Adrenal gland (tissue), 5 donors: Measurements from ENCODE around the gene CABP2.

Source experiments
- POLR2A ChIP-seq, 2 donors: fragments of 450-650 bp; IDR thresholded peaks; one replicate each; pipeline ENCODE4 v1.6.1; 2017; ENCODE audit warnings: antibody characterized with exemption in 2 of 2, mild to moderate bottlenecking in 2 of 2, moderate library complexity in 1 of 2
- TF ChIP-seq, protein P1 (sequence below), 6 experiments: fragments of 450-650 bp in 4 of 6; fragments of 200-600 bp in 2 of 6; sonication (generic) in 1 of 6; IDR thresholded peaks; 1 replicate in 5 of 6; 2 replicates in 1 of 6; pipeline versions ENCODE4 v1.5.1 to v1.8.0; 2016 to 2021; ENCODE audit warnings: antibody characterized with exemption in 6 of 6, mild to moderate bottlenecking in 2 of 6, moderate library complexity in 1 of 6
- donor health status: DM: no; HTN: no; CAD: no.

GRCh38 chr11:67492801-67493547 is 30.3 kb downstream of the CABP2 start:
- TF ChIP-seq, protein P1, sequence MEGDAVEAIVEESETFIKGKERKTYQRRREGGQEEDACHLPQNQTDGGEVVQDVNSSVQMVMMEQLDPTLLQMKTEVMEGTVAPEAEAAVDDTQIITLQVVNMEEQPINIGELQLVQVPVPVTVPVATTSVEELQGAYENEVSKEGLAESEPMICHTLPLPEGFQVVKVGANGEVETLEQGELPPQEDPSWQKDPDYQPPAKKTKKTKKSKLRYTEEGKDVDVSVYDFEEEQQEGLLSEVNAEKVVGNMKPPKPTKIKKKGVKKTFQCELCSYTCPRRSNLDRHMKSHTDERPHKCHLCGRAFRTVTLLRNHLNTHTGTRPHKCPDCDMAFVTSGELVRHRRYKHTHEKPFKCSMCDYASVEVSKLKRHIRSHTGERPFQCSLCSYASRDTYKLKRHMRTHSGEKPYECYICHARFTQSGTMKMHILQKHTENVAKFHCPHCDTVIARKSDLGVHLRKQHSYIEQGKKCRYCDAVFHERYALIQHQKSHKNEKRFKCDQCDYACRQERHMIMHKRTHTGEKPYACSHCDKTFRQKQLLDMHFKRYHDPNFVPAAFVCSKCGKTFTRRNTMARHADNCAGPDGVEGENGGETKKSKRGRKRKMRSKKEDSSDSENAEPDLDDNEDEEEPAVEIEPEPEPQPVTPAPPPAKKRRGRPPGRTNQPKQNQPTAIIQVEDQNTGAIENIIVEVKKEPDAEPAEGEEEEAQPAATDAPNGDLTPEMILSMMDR (IDR thresholded peaks at IDR 0.05): no peak
- no peak for TF ChIP-seq POLR2A (IDR thresholded peaks at IDR 0.05)
